Hematopoietic multipotent progenitor cell treated with erythropoietin and hydrocortisone succinate and interleukin-3 and kit ligand, for 15 days (in vitro differentiated cells): ENCODE results near the gene CHRNA3.
"Not testable (repeated sequence)": the region's sequence is repeated elsewhere in the genome, so short reads cannot be mapped to it uniquely, and the experiment has no call there.

ENCODE experiments used
- DNase-seq: peaks from one replicate; pipeline ENCODE4 v3.0.0-alpha.2; 2015; ENCODE audit warnings: low spot score

CHRNA3 gene

DNA sequence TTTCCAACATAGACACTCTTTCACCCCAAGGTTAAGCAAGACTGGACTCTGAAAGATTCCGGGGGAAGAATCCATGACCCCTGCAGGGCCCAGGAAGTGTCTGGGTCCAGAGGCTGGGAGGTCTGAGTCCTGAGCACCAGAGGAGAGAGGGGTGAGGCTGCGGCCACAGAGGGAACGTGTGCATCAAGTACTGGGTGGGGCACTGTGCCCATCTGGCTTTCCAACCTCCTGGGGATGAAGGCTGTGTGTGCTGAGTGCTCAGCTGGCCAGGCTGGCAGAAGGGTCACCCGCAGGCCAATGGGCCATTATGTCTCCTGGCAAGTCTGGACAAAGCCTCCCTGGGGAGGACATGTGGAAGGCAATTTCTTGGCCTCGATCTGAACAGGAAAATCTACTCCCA, 3.3 kb downstream of the CHRNA3 start:
- no peak for DNase-seq

DNA sequence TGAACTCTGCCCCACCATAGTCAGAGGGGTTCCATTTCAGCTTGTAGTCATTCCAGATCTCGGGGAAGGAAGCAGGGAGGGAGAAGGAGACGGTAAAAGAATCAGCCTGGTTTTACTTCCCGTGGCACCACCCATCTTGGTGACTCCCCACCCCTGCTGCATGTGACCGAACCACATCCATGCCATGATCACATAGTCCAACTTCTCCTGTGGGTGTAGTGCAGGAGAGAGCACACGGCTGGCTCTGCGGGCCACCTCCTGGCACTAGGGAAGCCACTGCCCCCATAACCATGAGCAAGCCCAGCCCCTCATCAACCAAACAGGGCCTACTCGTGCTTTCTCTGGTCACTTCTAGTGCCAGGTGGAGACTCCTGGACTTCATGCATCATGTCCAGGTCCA, 3.7 kb downstream of the CHRNA3 start:
- DNase-seq = no peak

DNA sequence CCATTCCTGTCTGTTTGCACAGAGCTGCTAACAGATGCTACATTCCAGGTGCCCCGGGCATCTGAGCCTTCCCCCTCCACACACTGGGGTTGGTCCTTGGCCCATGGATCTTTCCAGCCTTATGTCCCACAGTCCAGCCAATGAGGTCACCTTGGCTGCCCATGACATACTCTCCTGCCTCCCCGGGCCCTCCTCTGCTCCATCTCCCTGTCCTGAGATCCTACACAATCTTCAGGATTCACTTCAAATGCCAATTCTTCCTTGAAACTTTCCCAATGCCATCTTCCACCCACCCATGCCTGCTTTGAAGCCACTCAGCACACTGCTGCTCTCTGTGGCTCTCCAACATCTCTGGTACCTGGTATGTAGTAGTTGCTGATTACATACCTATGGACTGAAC, 4.3 kb downstream of the CHRNA3 start:
- no peak for DNase-seq

DNA sequence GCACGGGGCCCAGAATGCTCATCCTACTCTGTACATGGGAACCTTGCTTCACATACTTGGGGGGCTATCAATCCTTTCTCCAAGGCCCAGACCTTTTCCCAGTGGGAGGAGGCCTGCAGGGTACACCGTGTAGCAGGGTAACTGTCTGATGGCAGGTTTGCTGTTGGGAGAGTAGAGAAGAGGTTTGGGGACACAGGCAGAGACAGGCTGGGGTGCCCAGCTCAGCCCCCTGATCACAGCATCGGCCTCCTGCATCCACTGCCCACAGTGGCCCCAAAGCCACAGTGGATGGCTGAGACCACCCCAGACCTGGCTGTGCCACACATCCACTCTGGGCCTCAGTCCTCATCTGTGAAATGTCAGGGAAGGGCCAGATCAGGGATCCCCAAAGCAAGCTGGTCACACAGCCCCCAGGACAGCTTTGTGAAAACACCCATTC, 5.6 kb downstream of the CHRNA3 start:
- no peak for DNase-seq

DNA sequence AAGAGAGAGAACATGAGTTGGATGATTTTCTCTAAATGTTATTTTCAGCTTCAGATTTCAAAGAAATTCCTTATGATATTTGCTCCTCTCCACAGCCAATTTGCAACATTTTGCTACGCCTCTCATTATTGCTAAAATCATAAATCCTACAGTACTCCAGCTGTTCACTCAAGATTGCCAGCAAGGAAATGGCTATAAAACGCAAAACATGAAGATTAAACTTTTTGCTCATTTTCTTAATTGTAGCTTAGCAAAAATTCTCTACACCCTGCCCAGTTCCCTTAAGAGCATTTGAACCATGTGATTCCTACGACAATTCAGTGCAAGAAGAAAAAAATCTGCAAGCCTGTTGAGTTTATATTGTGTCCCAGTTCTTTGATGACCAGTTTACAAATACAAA, 6.8 kb downstream of the CHRNA3 start:
- no peak for DNase-seq

DNA sequence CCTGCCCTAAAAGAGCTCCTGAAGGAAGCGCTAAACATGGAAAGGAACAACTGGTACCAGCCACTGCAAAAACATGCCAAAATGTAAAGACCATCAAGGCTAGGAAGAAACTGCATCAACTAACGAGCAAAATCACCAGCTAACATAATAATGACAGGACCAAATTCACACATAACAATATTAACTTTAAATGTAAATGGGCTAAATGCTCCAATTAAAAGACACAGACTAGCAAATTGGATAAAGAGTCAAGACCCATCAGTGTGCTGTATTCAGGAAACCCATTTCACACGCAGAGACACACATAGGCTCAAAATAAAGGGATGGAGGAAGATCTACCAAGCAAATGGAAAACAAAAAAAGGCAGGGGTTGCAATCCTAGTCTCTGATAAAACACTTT, 11.2 kb downstream of the CHRNA3 start:
- DNase-seq = not testable (repeated sequence)

DNA sequence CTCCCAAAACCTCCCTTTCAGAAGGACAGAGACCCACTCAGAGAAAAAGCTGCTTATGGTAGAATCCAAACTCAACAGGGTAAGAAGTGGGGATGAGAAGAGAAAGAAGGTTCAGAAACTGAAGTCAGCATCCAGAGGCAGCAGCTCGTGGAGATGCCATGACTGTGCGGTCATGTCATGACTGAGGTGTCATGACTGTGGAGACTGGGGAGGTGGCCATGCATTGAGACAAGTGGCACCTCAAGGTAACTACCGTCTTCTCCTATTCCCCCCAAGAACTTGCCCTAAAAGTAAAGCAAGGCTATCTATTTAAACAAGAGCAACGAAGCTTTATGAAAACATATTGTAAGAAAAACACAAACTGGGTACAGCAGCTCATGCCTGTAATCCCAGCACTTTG, 15.1 kb downstream of the CHRNA3 start:
- no peak for DNase-seq

DNA sequence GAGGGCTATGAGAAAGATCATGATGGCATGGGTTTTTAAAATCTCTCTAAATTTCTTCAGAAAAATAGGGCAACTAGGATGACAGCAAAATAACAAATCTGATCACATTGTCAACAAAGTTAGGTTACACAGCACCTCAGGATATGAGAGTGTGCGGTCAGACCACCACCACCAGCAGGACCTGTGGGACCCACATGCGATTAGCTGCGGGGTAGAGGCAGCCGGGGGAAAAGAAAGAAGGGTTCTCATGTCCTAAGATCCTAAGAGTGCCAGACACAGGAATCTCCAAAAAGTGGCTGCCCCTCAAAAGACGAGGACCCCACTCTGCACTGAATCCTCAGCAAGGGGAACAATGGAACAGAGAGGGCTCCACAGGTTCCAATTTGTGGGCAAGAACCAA, 15.6 kb downstream of the CHRNA3 start:
- no peak for DNase-seq

DNA sequence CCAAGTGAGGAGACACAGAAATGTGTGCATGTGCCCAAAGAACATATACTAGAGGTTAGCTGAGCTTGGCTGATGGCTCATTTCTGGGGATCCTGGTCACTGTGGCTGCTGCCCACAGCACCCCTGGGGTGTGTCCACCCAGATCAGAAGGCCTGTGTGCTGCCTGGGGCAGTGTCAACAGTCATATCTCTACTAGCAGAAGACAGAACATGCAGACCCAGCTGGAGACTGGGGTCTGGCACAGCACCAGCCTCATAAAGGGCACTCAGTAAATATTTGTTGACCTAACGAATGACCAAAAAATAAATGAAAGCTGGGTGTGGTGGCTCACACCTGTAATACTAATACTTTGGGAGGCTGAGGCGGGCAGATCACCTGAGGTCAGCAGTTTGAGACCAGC, 16.4 kb downstream of the CHRNA3 start:
- DNase-seq = no peak

DNA sequence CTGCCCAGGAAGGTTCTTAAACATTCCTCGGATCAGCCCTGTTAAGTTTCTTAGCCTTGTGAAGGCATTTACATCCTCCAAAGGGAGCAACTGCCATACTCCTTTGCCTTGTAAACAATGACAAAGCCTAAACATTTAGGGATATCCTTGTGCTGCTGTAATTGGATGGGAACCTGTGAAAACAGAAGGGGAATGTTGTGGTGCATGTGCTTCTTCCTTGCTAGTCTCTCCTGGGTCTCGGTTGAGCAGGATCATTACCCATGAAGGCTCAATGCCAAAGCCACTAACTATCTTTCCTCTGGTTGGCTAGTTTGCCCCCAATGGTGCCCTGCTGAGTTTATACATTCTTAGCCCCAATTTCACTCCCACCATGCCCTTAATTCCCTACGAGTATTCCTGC, 17.3 kb downstream of the CHRNA3 start:
- DNase-seq = no peak

DNA sequence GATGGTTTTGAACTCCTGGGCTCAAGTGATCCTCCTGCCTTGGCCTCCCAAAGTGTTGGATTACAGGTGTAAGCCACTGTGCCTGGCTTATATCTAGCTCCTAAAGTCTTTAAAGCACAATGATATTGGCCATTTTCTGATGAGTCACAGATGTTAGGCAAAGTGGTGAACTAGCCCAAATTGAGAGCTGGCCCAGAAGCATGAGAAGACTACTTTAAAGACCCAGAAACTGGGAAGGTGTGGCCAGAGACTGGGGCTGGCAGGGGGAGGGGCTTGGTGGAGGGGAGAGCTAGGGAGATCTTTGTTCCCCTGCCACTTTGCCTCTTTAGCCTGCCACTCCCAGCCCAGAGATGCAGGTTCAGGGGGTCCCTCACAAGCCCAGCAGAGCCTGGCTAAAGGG, 21.6 kb downstream of the CHRNA3 start:
- DNase-seq = no peak

DNA sequence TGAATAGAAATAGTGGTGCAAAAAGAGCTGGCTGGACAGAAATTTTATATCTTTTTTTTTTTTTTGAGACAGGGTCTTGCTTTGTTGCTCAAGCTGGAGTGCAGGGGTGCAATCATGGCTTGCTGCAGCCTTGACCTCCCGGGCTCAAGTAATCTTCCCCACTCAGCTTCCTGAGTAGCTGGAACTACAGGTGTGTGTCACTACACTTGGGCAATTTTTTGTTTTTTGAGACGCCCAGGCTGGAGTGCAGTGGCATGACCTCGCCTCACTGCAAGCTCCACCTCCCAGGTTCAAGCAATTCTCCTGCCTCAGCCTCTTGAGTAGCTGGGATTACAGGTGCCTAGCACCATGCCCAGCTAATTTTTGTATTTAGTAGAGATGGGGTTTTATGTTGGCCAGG, 22.4 kb downstream of the CHRNA3 start:
- no peak for DNase-seq

DNA sequence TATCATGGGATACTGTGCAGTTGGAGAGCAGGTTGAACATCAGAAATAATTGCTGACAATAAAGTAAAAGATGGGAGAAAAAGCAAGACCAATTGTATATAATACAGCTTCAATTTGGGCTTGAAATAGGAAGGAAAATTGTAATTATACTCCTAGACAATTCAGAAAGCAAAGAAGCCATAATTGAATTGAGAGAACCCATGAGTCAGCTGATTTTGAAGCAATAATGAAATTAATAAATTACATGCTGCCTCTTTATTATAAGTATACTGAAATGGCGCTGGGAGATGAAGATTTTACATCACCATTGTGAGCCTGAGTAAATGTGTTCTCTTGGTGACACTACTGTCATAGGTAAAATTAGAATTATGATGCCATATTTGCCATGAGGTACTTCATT, 23.2 kb downstream of the CHRNA3 start:
- no peak for DNase-seq

DNA sequence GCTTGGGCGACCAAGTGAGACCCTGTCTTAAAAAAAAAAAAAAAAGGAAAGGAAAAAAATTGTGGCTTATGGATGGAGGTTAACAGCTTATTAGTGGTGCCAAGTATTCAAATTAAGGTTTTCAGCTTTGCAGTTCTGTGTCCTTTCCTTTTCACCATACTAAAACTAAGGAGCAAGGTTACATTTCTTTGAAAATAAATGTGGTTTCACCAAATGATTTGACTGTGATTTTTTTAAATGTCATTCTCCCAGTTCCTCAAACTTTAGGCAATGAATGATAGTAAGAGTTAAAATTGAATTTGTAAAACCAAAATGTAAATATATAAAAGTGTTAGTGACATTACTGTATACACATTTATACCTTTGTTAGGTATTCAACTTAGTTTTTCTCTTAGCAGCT, 45.9 kb downstream of the CHRNA3 start:
- no peak for DNase-seq

DNA sequence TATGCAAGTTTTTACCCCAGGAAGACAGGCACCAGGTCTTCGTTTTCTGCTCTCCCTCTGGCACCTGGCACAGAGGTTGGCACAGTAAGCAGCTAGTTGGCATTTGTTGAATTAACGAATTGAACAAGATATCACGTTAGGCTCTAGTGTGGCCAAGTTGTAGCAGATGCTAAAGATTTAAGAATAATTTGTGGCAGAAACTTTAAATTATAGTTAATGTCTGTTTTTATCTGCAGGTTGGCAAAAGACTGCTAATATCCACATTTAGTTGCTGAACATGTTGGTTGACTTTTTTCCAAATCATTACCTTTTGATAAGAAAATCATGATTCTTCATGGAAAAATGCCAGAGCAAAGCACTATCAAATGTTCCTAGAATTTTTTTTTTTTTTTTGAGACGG, 47.4 kb downstream of the CHRNA3 start:
- DNase-seq = no peak

DNA sequence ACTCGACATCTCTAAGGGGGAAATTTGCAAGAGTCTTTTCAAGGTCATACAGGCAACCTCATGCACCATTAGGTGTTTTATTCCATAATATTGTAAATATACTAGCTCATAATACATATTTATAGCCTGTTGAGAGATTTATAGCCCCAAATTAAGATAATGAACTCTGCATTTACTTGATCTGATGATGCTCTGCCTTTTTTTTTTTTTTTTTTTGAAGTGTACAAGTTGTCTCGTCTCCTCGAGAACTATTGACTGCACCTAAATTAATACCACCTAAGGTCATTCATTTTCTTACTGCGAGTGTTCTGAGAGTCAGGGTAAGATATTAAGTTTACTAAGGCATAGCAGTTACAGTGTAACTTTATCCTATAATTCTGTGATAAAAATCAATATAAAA, 49.4 kb downstream of the CHRNA3 start:
- DNase-seq = no peak

DNA sequence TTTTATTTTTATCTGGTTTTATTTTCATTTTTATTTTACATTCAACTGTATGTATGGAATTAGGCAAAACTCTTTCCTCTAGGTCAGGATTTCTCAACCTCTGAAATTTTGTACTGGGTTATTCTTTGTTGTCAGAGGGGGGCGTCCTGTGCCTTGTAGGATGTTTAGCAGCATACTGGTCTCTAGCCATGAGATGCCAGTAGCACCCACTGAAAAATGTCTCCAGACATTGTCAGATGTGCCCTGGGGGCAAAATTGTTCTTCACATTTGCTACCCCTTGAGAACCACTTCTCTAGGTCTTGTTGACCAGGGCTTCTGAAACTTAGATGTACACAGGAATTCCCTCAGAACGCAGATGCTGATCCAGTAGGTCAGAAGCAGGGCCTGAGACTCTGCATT, 50.1 kb downstream of the CHRNA3 start:
- no peak for DNase-seq

DNA sequence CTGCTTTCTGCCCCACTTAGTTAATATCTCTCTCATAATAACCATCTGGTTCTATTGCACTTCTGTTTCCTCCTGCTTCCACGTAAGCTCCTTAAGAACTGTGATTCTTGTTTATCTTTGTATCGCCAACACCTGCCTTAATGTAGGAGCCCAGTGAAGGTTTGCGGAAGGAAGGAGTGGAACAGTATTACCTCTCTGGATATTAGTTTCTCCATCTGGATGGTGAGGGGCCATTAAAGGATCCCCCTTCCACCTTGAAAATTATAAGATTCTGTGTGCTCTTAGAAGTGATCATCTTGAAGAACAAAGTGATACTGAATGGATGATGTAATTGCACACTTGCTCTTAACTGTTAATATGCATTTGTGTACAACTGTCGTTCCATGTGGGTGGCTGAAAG, 53.3 kb downstream of the CHRNA3 start:
- no peak for DNase-seq

DNA sequence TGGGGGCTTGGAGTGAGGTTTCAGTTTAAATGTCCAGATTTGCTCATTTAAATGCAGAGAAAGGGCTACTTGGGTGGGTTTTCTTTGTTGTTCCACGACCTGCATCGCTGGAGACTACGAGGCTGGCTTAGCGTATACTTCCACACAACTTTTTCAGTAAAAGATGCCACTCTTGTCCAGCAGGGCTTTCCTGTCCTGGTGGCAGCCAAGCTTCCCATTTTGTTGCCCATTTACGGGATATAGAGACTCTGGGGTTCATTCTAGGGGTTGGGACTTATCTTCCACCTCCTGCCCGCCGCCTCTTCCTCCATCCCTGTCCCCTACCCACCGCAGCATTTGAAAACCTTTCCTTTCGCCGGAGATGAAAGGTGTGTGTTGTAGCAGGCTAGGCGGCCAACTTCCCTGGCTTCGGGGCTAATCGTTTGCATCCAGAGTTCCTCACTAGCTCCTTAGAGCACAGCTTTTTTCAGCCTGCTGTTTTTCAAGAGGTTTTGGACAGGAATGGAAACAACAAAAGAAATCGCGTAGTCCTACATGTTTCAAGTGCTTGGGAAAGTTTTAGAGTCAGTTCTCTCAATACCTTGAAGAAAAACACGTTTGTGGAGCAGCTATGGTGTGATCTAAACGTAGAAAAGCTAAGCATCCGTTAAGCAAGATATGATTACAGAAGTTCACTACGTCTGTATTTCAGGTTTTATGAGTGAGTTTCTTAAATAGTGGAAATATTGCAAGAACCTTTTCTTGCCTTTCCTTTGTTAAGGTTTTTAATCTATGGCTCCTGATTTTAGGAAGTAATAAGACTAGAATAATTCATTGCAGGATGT, 54.6 kb downstream of the CHRNA3 start:
- DNase-seq = no peak

DNA sequence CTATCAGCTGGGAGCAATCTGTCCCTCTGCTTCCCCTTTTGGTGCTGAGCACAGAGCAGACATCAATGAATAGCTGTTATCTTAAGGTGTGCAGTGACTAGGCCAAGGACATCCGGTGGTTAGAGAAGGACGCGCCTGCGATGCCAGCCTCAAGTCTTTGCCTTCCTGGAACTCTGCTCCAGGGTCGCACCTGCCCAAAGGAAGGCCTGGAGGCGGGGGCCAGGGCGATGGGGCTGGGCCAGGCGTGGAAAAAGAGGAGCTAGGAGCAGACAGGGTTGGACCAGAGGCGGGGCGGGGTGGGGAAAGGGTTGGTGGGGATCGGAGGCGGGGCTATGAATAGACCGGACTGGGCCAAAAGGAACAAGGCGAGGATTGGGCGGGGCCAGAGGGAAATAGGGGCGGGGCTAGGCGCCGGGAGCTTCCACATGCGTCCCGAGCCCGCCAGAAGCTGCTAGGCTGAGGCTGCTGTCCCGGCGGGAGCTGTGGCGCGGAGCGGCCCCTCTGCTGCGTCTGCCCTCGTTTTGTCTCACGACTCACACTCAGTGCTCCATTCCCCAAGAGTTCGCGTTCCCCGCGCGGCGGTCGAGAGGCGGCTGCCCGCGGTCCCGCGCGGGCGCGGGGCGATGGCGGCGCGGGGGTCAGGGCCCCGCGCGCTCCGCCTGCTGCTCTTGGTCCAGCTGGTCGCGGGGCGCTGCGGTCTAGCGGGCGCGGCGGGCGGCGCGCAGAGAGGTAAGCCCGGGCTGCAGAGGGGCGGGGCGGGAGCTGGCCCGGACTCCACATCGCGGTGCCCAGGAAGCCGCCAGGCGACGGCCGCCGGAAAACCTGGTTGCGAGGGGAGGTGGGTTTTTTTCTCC, 55.5 kb downstream of the CHRNA3 start, which contains the start of gene CHRNA5:
Gene CHRNA5 (plus strand): TSS at position 424 of the 854 bp plus-strand sequence. CDS start 200 bp downstream, at position 624.
- DNase-seq = no peak

DNA sequence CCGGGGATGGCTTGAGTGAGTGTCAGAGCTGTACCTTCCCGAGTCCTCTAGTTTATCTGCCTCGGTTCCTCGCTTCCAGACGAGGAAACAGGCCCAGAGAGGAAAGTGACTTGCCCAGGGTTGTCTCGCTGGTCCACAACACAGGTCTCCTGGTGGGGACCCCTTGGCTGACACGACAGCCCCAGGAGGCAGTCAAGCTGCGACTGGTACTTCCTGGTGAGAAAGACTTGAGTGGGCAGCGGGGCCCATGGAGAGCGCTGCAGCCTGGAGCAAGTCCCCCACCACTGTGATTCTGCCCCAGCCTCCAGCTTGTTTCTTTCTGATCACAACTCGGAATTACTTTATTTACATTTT, 56.1 kb downstream of the CHRNA3 start:
- DNase-seq = no peak

DNA sequence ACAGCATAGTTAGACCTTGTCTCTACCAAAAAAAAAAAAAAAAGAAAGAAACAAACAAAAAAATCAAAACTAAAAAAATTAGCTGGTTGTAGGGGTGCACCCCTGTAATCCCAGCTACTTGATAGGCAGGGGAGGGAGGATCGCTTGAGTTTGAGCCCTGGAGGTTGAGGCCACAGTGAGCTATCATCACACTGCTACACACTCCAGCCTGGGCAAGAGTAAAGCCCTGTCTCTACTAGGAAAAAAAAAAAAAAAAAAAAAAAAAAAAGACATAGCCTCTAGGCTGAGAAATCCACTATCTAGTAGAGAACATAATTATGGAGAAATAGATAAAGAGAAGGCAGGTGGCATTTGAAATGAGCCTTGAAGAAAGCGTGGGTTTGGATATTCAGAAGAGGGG, 57.7 kb downstream of the CHRNA3 start:
- DNase-seq = no peak

DNA sequence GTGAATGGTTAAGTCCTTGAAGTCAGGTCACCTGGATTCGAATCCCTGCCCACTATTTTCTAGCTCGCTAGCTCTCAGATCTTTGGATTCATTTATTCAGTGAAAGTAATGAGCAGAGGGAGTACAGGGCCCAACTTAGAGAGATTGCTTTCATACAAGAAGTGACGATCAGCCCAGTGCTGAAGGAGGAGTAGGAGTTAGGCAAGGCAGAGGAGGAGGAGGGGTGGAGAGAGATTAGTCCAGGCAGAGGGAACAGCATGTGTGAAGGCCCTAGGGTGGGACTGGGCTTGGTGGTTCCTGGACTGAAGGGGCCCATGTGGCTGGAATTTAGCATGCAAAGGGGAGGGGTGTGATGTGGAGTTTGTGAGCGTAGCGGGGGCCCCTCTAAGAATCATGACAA, 59.3 kb downstream of the CHRNA3 start:
- DNase-seq = no peak
